ENCODE data around the gene CARMIL3.

GRCh38 chr14:24076302-24076601 is 24.4 kb downstream of the CARMIL3 start:
- TF ChIP-seq ZNF274 (IDR thresholded peaks at IDR 0.05; ENCODE audit: low read depth, low read length) = no peak
- TF ChIP-seq SUZ12 (IDR thresholded peaks at IDR 0.05; ENCODE audit: extremely low read depth, insufficient read depth, insufficient read length) = no peak
